ENCODE measurements around the gene RNASEH2A.
"Not testable (repeated sequence)": the region's sequence is repeated elsewhere in the genome, so short reads cannot be mapped to it uniquely, and the experiment has no call there.

The RNASEH2A gene

GRCh38 chr19:12792853-12793289 lies 13.5 kb upstream of the RNASEH2A start:
- DNase-seq (ENCODE audit: low spot score), result no peak
- in situ Hi-C loops (cut with MboI; ENCODE audit: low pct_unique_long_range_greater_than_20kb, low sequenced_read_pairs, unreplicated experiment), result no loop called here
- TF ChIP-seq CTCF (IDR thresholded peaks at IDR 0.05; ENCODE audit: extremely low read depth, insufficient read depth, missing control alignments), result no peak

GRCh38 chr19:12793290-12794195 lies 12.8 kb upstream of the RNASEH2A start:
- in situ Hi-C loops (cut with MboI; ENCODE audit: low pct_unique_long_range_greater_than_20kb, low sequenced_read_pairs, unreplicated experiment), result no loop called here
- DNase-seq (ENCODE audit: low spot score), result peak; percentile 98
- no peak for TF ChIP-seq CTCF (IDR thresholded peaks at IDR 0.05; ENCODE audit: extremely low read depth, insufficient read depth, missing control alignments)

GRCh38 chr19:12794196-12794941 lies 12.0 kb upstream of the RNASEH2A start:
- no peak for DNase-seq (ENCODE audit: low spot score)
- in situ Hi-C loops (cut with MboI; ENCODE audit: low pct_unique_long_range_greater_than_20kb, low sequenced_read_pairs, unreplicated experiment), result no loop called here
- no peak for TF ChIP-seq CTCF (IDR thresholded peaks at IDR 0.05; ENCODE audit: extremely low read depth, insufficient read depth, missing control alignments)

GRCh38 chr19:12794971-12795381 lies 11.4 kb upstream of the RNASEH2A start:
- no peak for DNase-seq (ENCODE audit: low spot score)
- in situ Hi-C loops (cut with MboI; ENCODE audit: low pct_unique_long_range_greater_than_20kb, low sequenced_read_pairs, unreplicated experiment), result no loop called here
- no peak for TF ChIP-seq CTCF (IDR thresholded peaks at IDR 0.05; ENCODE audit: extremely low read depth, insufficient read depth, missing control alignments)

GRCh38 chr19:12796146-12797071 lies 10.0 kb upstream of the RNASEH2A start:
- peak; percentile 67 for DNase-seq (ENCODE audit: low spot score)
- peak; percentile 98 for TF ChIP-seq CTCF (IDR thresholded peaks at IDR 0.05; ENCODE audit: extremely low read depth, insufficient read depth, missing control alignments)
- in situ Hi-C loops (cut with MboI; ENCODE audit: low pct_unique_long_range_greater_than_20kb, low sequenced_read_pairs, unreplicated experiment), result no loop called here

- no peak for DNase-seq (ENCODE audit: low spot score)
- in situ Hi-C loops (cut with MboI; ENCODE audit: low pct_unique_long_range_greater_than_20kb, low sequenced_read_pairs, unreplicated experiment), result no loop called here
- no peak for TF ChIP-seq CTCF (IDR thresholded peaks at IDR 0.05; ENCODE audit: extremely low read depth, insufficient read depth, missing control alignments)
These were observed 9.2 kb upstream of the RNASEH2A start for GRCh38 chr19:12797141-12797587.

- in situ Hi-C loops (cut with MboI; ENCODE audit: low pct_unique_long_range_greater_than_20kb, low sequenced_read_pairs, unreplicated experiment); DNase-seq (ENCODE audit: low spot score): not testable (repeated sequence)
These were observed 8.8 kb upstream of the RNASEH2A start for GRCh38 chr19:12797607-12798006.
